K562 (cell line): ENCODE results near the gene NMT1. TPM values are rescaled to one million over a fixed set of nuclear protein-coding genes. Genes with fewer than 3 reads are reported as not detected.

ENCODE experiments used
- ATAC-seq: fragments of 200-7000 bp; cut with Tn5 transposase; 3 replicates; pipeline ENCODE4 v1.9.1; 2020; ENCODE audit warnings: moderate library complexity
- BruUV-seq: library from RNA; stranded (reverse); fragments of 400-500 nt; replicated peaks from 2 replicates; lab custom pipeline; 2021; lab: Mats Ljungman, UMichigan
- CTCF ChIA-PET: fragments of 300-600 bp; formaldehyde crosslinking; extraction: SDS; loops from one replicate; lab custom pipeline; 2021; ENCODE audit warnings: low intra/inter-chr PET ratio; lab: Yijun Ruan, JAX
- POLR2A ChIA-PET: fragments of 300-600, 350-650 bp; sonication (Branson Sonifier 250); formaldehyde crosslinking; extraction: SDS; loops from one replicate; lab custom pipeline; 2021; ENCODE audit warnings: antibody characterized with exemption, inconsistent platforms; lab: Yijun Ruan, JAX
- DNase-seq, 4 experiments: peaks; one replicate each; pipeline versions ENCODE4 v3.0.0 to v3.0.0-alpha.2; 2011 to 2018; ENCODE audit warnings: low spot score in 3 of 4, mixed read lengths in 3 of 4; ENCODE audit errors: extremely low read depth in 1 of 4
- FAIRE-seq: peaks from 2 replicates; lab custom pipeline; 2011; peaks lifted over from hg19 to GRCh38; lab: Jason Lieb, UNC
- H2AFZ ChIP-seq: 2 replicates; pipeline ENCODE4 v1.6.0; 2011; ENCODE audit warnings: low read depth, low read length, control low read depth, inconsistent platforms
- H3K27ac ChIP-seq: fragments of 200-600 bp; 3 replicates; pipeline ENCODE4 v1.8.0; 2011; ENCODE audit warnings: low read depth, mild to moderate bottlenecking, control low read depth, inconsistent platforms, low read length, moderate library complexity, mixed read lengths; ENCODE audit errors: extremely low read depth
- H3K27me3 ChIP-seq, 2 experiments: fragments of 300-600 bp in 1 of 2; 2 replicates in 1 of 2; 3 replicates in 1 of 2; pipeline versions ENCODE4 v1.6.0 to v1.8.0; 2011; ENCODE audit warnings: inconsistent platforms in 2 of 2, low read length in 2 of 2, mild to moderate bottlenecking in 1 of 2, mixed read lengths in 1 of 2, moderate library complexity in 1 of 2; ENCODE audit not compliant: control insufficient read depth in 2 of 2, insufficient read depth in 2 of 2
- H3K36me3 ChIP-seq: fragments of 300-600 bp; 3 replicates; pipeline ENCODE4 v1.8.0; 2011; ENCODE audit warnings: mild to moderate bottlenecking, low read length, inconsistent platforms; ENCODE audit not compliant: control insufficient read depth, insufficient read depth
- H3K4me1 ChIP-seq, 2 experiments: fragments of 200-600 bp in 1 of 2; replicated peaks in 1 of 2; 2 replicates in 1 of 2; 3 replicates in 1 of 2; pipeline versions ENCODE4 v1.5.1 to v1.8.0; 2011; ENCODE audit warnings: inconsistent platforms in 2 of 2, low read length in 2 of 2, mild to moderate bottlenecking in 1 of 2, mixed read lengths in 1 of 2, moderate library complexity in 1 of 2; ENCODE audit not compliant: control insufficient read depth in 2 of 2, insufficient read depth in 2 of 2
- H3K4me2 ChIP-seq: 2 replicates; pipeline ENCODE4 v1.6.1; 2011; ENCODE audit warnings: low read length, control low read depth, inconsistent platforms, mixed read lengths; ENCODE audit not compliant: insufficient read depth
- H3K4me3 ChIP-seq: fragments of 200-600 bp; sonication (generic), shearing (Covaris generic); 2 replicates; pipeline ENCODE4 v1.5.1; 2016; ENCODE audit warnings: control low read depth, inconsistent platforms
- H3K79me2 ChIP-seq: fragments of 200-600 bp; 3 replicates; pipeline ENCODE4 v1.8.0; 2011; ENCODE audit warnings: low read length, inconsistent platforms; ENCODE audit not compliant: control insufficient read depth, insufficient read depth
- H3K9ac ChIP-seq, 2 experiments: 2 replicates each; pipeline versions ENCODE4 v1.6.0 to v1.6.1; 2011; ENCODE audit warnings: low read depth in 2 of 2, low read length in 2 of 2, control low read depth in 1 of 2, inconsistent platforms in 1 of 2, mild to moderate bottlenecking in 1 of 2, mixed read lengths in 1 of 2; ENCODE audit not compliant: insufficient read depth in 1 of 2
- H3K9me1 ChIP-seq: one replicate; pipeline ENCODE4 v1.6.0; 2011; ENCODE audit warnings: inconsistent platforms, mild to moderate bottlenecking, low read length, moderate library complexity; ENCODE audit not compliant: control insufficient read depth, insufficient read depth
- H3K9me3 ChIP-seq: replicated peaks from 2 replicates; pipeline ENCODE4 v1.5.1; 2011; ENCODE audit warnings: low read depth, low read length, inconsistent platforms; ENCODE audit not compliant: control insufficient read depth, insufficient read depth
- H4K20me1 ChIP-seq: replicated peaks from 2 replicates; pipeline ENCODE4 v1.6.1; 2011; ENCODE audit warnings: low read length, inconsistent platforms, mixed read lengths; ENCODE audit not compliant: control insufficient read depth, insufficient read depth
- C11orf30 ChIP-seq: fragments of 450-650 bp; IDR thresholded peaks from 2 replicates; pipeline ENCODE4 v1.6.1; 2016; ENCODE audit warnings: low read depth, mild to moderate bottlenecking
- DACH1 ChIP-seq: fragments of 450-650 bp; IDR thresholded peaks from 2 replicates; pipeline ENCODE4 v1.6.1; 2018; ENCODE audit not compliant: partially characterized antibody
- DLX4 ChIP-seq: fragments of 250-450 bp; sonication (Bioruptor Pico); IDR thresholded peaks from 2 replicates; pipeline ENCODE4 v1.6.1; 2021; ENCODE audit warnings: mild to moderate bottlenecking
- ETV1 ChIP-seq: fragments of 450-650 bp; conservative IDR thresholded peaks from 2 replicates; pipeline ENCODE4 v1.6.1; 2016; ENCODE audit warnings: missing genetic modification characterization, control low read depth, low read depth, missing compliant biosample characterization
- FOXM1 ChIP-seq, 2 experiments: fragments of 450-650 bp in 1 of 2; sonication (generic) in 1 of 2; formaldehyde crosslinking in 1 of 2; IDR thresholded peaks; 2 replicates each; pipeline versions ENCODE4 v1.6.1 to v1.9.0; 2017 to 2022; ENCODE audit warnings: low read depth in 2 of 2, mild to moderate bottlenecking in 2 of 2, missing genetic modification reagents in 1 of 2, moderate library complexity in 1 of 2
- HNRNPH1 ChIP-seq: fragments of 200-400 bp; formaldehyde crosslinking; optimal IDR thresholded peaks from 2 replicates; pipeline ENCODE3; 2017; ENCODE audit warnings: low read depth, mild to moderate bottlenecking, low read length, moderate library complexity
- HOXB6 ChIP-seq: fragments of 250-450 bp; sonication (Bioruptor Pico); IDR thresholded peaks from 2 replicates; pipeline ENCODE4 v1.5.1; 2022; ENCODE audit warnings: mild to moderate bottlenecking, borderline replicate concordance
- MAFG ChIP-seq: fragments of 450-650 bp; conservative IDR thresholded peaks from 2 replicates; pipeline ENCODE4 v1.6.1; 2016; ENCODE audit warnings: missing genetic modification characterization, missing compliant biosample characterization
- MCM2 ChIP-seq: fragments of 450-650 bp; IDR thresholded peaks from 2 replicates; pipeline ENCODE4 v1.6.1; 2017; ENCODE audit warnings: low read depth, mild to moderate bottlenecking
- NCOA2 ChIP-seq, 2 experiments: fragments of 450-650 bp; IDR thresholded peaks; 2 replicates each; pipeline ENCODE4 v1.6.1; 2018; ENCODE audit warnings: mild to moderate bottlenecking in 2 of 2, moderate library complexity in 1 of 2; ENCODE audit not compliant: partially characterized antibody in 2 of 2
- NFE2 ChIP-seq: IDR thresholded peaks from 2 replicates; pipeline ENCODE4 v1.6.1; 2014; ENCODE audit warnings: antibody characterized with exemption, low read depth
- PRDM10 ChIP-seq: fragments of 450-650 bp; IDR thresholded peaks from 2 replicates; pipeline ENCODE4 v1.6.1; 2018; ENCODE audit not compliant: partially characterized antibody
- SMARCC2 ChIP-seq: fragments of 450-650 bp; IDR thresholded peaks from 2 replicates; pipeline ENCODE4 v1.6.1; 2017; ENCODE audit warnings: antibody characterized with exemption, moderate library complexity, mild to moderate bottlenecking, low read depth
- ZNF316 ChIP-seq: fragments of 450-650 bp; IDR thresholded peaks from 2 replicates; pipeline ENCODE4 v1.6.1; 2016
- ZNF785 ChIP-seq: fragments of 250-450 bp; sonication (Bioruptor Pico); IDR thresholded peaks from 2 replicates; pipeline ENCODE4 v1.4.0; 2020; ENCODE audit warnings: mild to moderate bottlenecking
- WGBS: fragments of 100-300 bp; shearing (Covaris generic); methylation state at CpG from one replicate; pipeline ENCODE4 v1.1.6; 2016; ENCODE audit warnings: low coverage, mixed read lengths; ENCODE audit not compliant: insufficient coverage; ENCODE audit errors: missing lambda C conversion rate; 5-methylcytosine and 5-hydroxymethylcytosine counted together
- in situ Hi-C: fragments of 300-500 bp; cut with MboI; formaldehyde crosslinking; loops from 4 replicates; pipeline ENCODE4 v1.15.0; 2018; ENCODE audit warnings: inconsistent platforms, mixed read lengths
- intact Hi-C: fragments of 100-400 bp; cut with micrococcal nuclease; formaldehyde crosslinking; loops from 2 replicates; pipeline ENCODE4 v1.14.2; 2022
- polyA plus RNA-seq, 8 experiments: library from polyadenylated mRNA; depleted of rRNA in 4 of 8; stranded (reverse) in 5 of 8; unstranded in 3 of 8; fragments of >200 nt; fragmentation: Nextera tagmentation in 2 of 8; fragmentation: Illumina TruSeq in 1 of 8; extraction: Ambion mirVana in 2 of 8; extraction: Trizol in 1 of 8; gene quantifications; 2 replicates each; pipeline versions ENCODE4 v1.2.1 to v1.2.3, GENCODE V29; 2011 to 2014; ENCODE audit warnings: inconsistent platforms in 1 of 8, missing spikeins in 1 of 8
- total RNA-seq, 7 experiments: library from RNA; depleted of rRNA in 6 of 7; stranded (reverse); fragments of >200 nt in 6 of 7; fragmentation: Illumina TruSeq in 2 of 7; extraction: Trizol in 2 of 7; gene quantifications; 2 replicates each; pipeline versions ENCODE4 v1.2.1 to v1.2.3, GENCODE V29; 2011 to 2021; ENCODE audit warnings: low replicate concordance in 1 of 7
- TF ChIP-seq, protein P1 (sequence below): fragments of 250-450 bp; sonication (Bioruptor Pico); IDR thresholded peaks from 2 replicates; pipeline ENCODE4 v1.5.0; 2021; ENCODE audit warnings: mild to moderate bottlenecking, borderline replicate concordance

Gene NMT1
- total and polyA plus RNA-seq, 9 of the 15 experiments (the other 6 are each of a cell fraction or from before 2014, with no cell fraction given), result 86.7 to 569 (median 213) TPM

DNA sequence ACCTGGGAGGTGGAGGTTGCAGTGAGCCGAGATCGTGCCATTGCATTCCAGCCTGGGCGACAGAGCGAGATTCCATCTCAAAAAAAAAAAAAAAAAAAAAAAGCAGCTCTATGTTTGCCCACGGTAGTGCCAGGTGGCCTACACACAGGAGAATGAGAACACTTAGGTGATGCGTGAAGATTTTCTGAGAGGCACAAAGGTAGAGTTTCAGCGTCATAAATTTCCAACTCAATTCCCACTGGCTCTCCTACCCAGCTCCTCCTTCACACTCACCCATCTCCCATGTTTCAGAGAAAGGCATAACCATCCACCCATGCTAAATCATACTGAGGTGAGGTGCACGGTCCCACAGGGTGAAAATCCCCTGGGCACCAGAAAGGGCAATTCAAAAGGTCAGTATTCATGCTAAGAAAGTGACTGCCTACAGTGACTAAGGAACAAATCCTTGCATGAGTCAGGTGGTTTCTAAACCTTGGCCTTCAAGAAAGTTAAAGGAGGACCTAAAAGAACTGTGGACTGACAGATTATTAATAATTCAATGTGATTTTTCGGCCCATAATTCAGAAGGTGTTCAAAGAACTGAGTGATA lies 14.5 kb upstream of the NMT1 start:
- Histone ChIP-seq H3K27ac (peak overlapping the region; percentile 45; the same call in 2 of the 3 replicates), H3K27me3 (no peaks in the 10 kb centered on the region), H3K4me3 (no peak overlapping the region), H3K9ac (no peak overlapping the region), H3K9me3 (no peaks in the 10 kb centered on the region), H4K20me1 (no peaks in the 10 kb centered on the region; the same call in none of the 2 replicates), H3K36me3 (peaks cover 17% of the 10 kb centered on the region; the same call in 1 of the 3 replicates), H3K4me1 (peaks cover 11 to 15% of the 10 kb centered on the region in 2 experiments), H3K4me2 (no peak overlapping the region), H2AFZ (no peak overlapping the region), H3K79me2 (peaks cover 66% of the 10 kb centered on the region), H3K9me1 (no peaks in the 10 kb centered on the region)
- FAIRE-seq (peak; percentile 29), ATAC-seq (no peak), DNase-seq (no peak)
- POLR2A ChIA-PET, result interaction anchor here (0.9 to 1.2 kb wide), 3 partner anchors 8 to 15 kb away, joined by 3 to 7 read pairs (median 4); partner anchors contain the start of gene NMT1
- no TSS peak for BruUV-seq
- intact Hi-C loops (no loop called here), in situ Hi-C loops (no loop called here)
- CTCF ChIA-PET, result no interaction called here
- WGBS, result 82% methylated on average over 5 of the region's 9 CpGs
- no peak for TF ChIP-seq PRDM10
- no peak for TF ChIP-seq NCOA2 (IDR thresholded peaks at IDR 0.05; ENCODE audit: partially characterized antibody in 2 of 2)
- peak; percentile 54 for TF ChIP-seq ZNF316
- no peak for TF ChIP-seq ZNF785 (CRISPR knock-in tag)
- TF ChIP-seq MAFG (tag), result 0 out of 2 replicates have a peak, but pooled peaks have one; percentile 42
- no peak for TF ChIP-seq ETV1 (tag)
- TF ChIP-seq DACH1, result no peak
- no peak for TF ChIP-seq FOXM1 (IDR thresholded peaks at IDR 0.05; ENCODE audit: low read depth)
- no peak for TF ChIP-seq FOXM1 (CRISPR knock-in tag; IDR thresholded peaks at IDR 0.05; ENCODE audit: low read depth)
- no peak for TF ChIP-seq HNRNPH1
- TF ChIP-seq, protein P1, sequence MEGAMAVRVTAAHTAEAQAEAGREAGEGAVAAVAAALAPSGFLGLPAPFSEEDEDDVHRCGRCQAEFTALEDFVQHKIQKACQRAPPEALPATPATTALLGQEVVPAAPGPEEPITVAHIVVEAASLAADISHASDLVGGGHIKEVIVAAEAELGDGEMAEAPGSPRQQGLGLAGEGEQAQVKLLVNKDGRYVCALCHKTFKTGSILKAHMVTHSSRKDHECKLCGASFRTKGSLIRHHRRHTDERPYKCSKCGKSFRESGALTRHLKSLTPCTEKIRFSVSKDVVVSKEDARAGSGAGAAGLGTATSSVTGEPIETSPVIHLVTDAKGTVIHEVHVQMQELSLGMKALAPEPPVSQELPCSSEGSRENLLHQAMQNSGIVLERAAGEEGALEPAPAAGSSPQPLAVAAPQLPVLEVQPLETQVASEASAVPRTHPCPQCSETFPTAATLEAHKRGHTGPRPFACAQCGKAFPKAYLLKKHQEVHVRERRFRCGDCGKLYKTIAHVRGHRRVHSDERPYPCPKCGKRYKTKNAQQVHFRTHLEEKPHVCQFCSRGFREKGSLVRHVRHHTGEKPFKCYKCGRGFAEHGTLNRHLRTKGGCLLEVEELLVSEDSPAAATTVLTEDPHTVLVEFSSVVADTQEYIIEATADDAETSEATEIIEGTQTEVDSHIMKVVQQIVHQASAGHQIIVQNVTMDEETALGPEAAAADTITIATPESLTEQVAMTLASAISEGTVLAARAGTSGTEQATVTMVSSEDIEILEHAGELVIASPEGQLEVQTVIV (CRISPR knock-in tag), result no peak
- no peak for TF ChIP-seq MCM2
- peak; percentile 45; the same call in 1 of the 2 replicates for TF ChIP-seq NFE2
- TF ChIP-seq HOXB6 (CRISPR knock-in tag), result no peak
- no peak for TF ChIP-seq SMARCC2
- peak; percentile 33; the same call in 1 of the 2 replicates for TF ChIP-seq C11orf30
- no peak for TF ChIP-seq DLX4 (CRISPR knock-in tag)
